ENCODE measurements around the gene KNOP1. TPM values are rescaled to one million over a fixed set of nuclear protein-coding genes. Genes with fewer than 3 reads are reported as not detected.
A peak's percentile ranks its signal among the peaks of the same experiment; 100 is the strongest.

Gene KNOP1
- total and polyA plus RNA-seq, 7 donors = 5.0 to 16.4 (median 10.4) TPM

- Histone ChIP-seq H3K27me3 (no peaks in the 10 kb centered on the region), H3K27ac (peak overlapping the region in 1 of 4 donors; percentile 29), H3K9me3 (no peaks in the 10 kb centered on the region), H3K36me3 (peaks cover 0 to 63% (median 20%) of the 10 kb centered on the region in 4 donors), H3K4me1 (peaks cover 0 to 2% (median 0%) of the 10 kb centered on the region in 4 donors), H3K4me3 (no peak overlapping the region)
- peak; percentile 53 for DNase-seq
- WGBS, 2 donors = 96 to 97% methylated on average over 22 of the region's 22 CpGs
- intact Hi-C loops (cut with DNase I) = loop anchor here (10.0 kb wide), 2 partner anchors 155 to 185 kb away; partner anchors contain the start of genes CCP110, GDE1 and VPS35L
- TF ChIP-seq POLR2A (IDR thresholded peaks at IDR 0.05) (no peak), POLR2AphosphoS5 (IDR thresholded peaks at IDR 0.05) (no peak), EP300 (IDR thresholded peaks at IDR 0.05) (no peak), CTCF (IDR thresholded peaks at IDR 0.05) (no peak)
Observed at GRCh38 chr16:19709381-19710136, 8.5 kb downstream of the KNOP1 start.

- Histone ChIP-seq H3K4me1 (peaks cover 0 to 5% (median 0%) of the 10 kb centered on the region in 4 donors), H3K36me3 (peaks cover 3 to 63% (median 18%) of the 10 kb centered on the region in 4 donors), H3K9me3 (no peaks in the 10 kb centered on the region), H3K27ac (no peak overlapping the region), H3K27me3 (no peaks in the 10 kb centered on the region), H3K4me3 (no peak overlapping the region)
- 86 to 88% methylated on average over 18 of the region's 18 CpGs for WGBS, 2 donors
- DNase-seq = peak; percentile 52
- intact Hi-C loops (cut with DNase I) = no loop called here
- TF ChIP-seq EP300 (IDR thresholded peaks at IDR 0.05) (no peak), CTCF (IDR thresholded peaks at IDR 0.05) (no peak), POLR2AphosphoS5 (IDR thresholded peaks at IDR 0.05) (no peak), POLR2A (IDR thresholded peaks at IDR 0.05) (no peak)
Observed at GRCh38 chr16:19708296-19709205, 9.5 kb downstream of the KNOP1 start.

GRCh38 chr16:19707569-19708295 lies 10.3 kb downstream of the KNOP1 start:
- H3K36me3 ChIP-seq = peaks cover 12 to 70% (median 22%) of the 10 kb centered on the region in 4 donors
- 77 to 90% methylated on average over 22 of the region's 22 CpGs for WGBS, 2 donors
- H3K27ac ChIP-seq = no peak overlapping the region
- peaks cover 0 to 5% (median 0%) of the 10 kb centered on the region in 4 donors for H3K4me1 ChIP-seq
- no peaks in the 10 kb centered on the region for H3K9me3 ChIP-seq
- H3K4me3 ChIP-seq = no peak overlapping the region
- TF ChIP-seq POLR2AphosphoS5 (IDR thresholded peaks at IDR 0.05) (no peak), EP300 (IDR thresholded peaks at IDR 0.05) (no peak), CTCF (IDR thresholded peaks at IDR 0.05) (no peak), POLR2A (IDR thresholded peaks at IDR 0.05) (no peak)
- intact Hi-C loops (cut with DNase I) = no loop called here
- DNase-seq = peak; percentile 53
- H3K27me3 ChIP-seq = no peaks in the 10 kb centered on the region

GRCh38 chr16:19706846-19707245 lies 11.2 kb downstream of the KNOP1 start:
- H3K27me3 ChIP-seq = no peaks in the 10 kb centered on the region
- intact Hi-C loops (cut with DNase I) = no loop called here
- H3K9me3 ChIP-seq = no peaks in the 10 kb centered on the region
- TF ChIP-seq POLR2A (IDR thresholded peaks at IDR 0.05) = no peak
- H3K36me3 ChIP-seq = peaks cover 12 to 79% (median 28%) of the 10 kb centered on the region in 4 donors
- no peak overlapping the region for H3K27ac ChIP-seq
- 97 to 98% methylated on average over 15 of the region's 15 CpGs for WGBS, 2 donors
- peaks cover 0 to 5% (median 0%) of the 10 kb centered on the region in 4 donors for H3K4me1 ChIP-seq
- H3K4me3 ChIP-seq = no peak overlapping the region
- DNase-seq = peak; percentile 54
